CD14-positive monocyte (primary cell): ENCODE measurements around the gene CNOT6L. TPM values are rescaled to one million over a fixed set of nuclear protein-coding genes. Genes with fewer than 3 reads are reported as not detected.

Source experiments
- DNase-seq, 3 donors: peaks; one replicate each; pipeline ENCODE4 v3.0.0-alpha.2; 2011 to 2022
- H2AFZ ChIP-seq: 2 replicates; pipeline ENCODE4 v1.6.0; 2012; ENCODE audit warnings: mild to moderate bottlenecking, low read depth, low read length, inconsistent platforms; ENCODE audit not compliant: insufficient read depth, poor library complexity, severe bottlenecking
- H3K27ac ChIP-seq, 2 donors: 1 replicate in 1 of 2; 2 replicates in 1 of 2; pipeline ENCODE4 v1.5.1; 2012 to 2013; ENCODE audit warnings: low read length in 2 of 2, control low read depth in 1 of 2, inconsistent platforms in 1 of 2, low read depth in 1 of 2, mild to moderate bottlenecking in 1 of 2
- H3K27me3 ChIP-seq, 2 donors: one replicate each; pipeline versions ENCODE4 v1.6.0 to v1.6.1; 2011 to 2013; ENCODE audit warnings: low read length in 2 of 2; ENCODE audit not compliant: control insufficient read depth in 2 of 2, insufficient read depth in 2 of 2
- H3K36me3 ChIP-seq, 2 donors: replicated peaks in 1 of 2; 1 replicate in 1 of 2; 2 replicates in 1 of 2; pipeline versions ENCODE4 v1.5.1 to v1.6.1; 2012 to 2013; ENCODE audit warnings: low read length in 2 of 2, control low read depth in 1 of 2, inconsistent platforms in 1 of 2, mild to moderate bottlenecking in 1 of 2; ENCODE audit not compliant: insufficient read depth in 2 of 2, control insufficient read depth in 1 of 2
- H3K4me1 ChIP-seq, 2 donors: 1 replicate in 1 of 2; 2 replicates in 1 of 2; pipeline versions ENCODE4 v1.5.1 to v1.6.1; 2012 to 2013; ENCODE audit warnings: low read length in 2 of 2, control low read depth in 1 of 2, inconsistent platforms in 1 of 2, mild to moderate bottlenecking in 1 of 2, moderate library complexity in 1 of 2; ENCODE audit not compliant: insufficient read depth in 2 of 2, control insufficient read depth in 1 of 2
- H3K4me2 ChIP-seq: replicated peaks from 2 replicates; pipeline ENCODE3; 2012; ENCODE audit warnings: low read length, moderate library complexity, mild to moderate bottlenecking; ENCODE audit not compliant: poor library complexity, severe bottlenecking; ENCODE audit errors: extremely low read depth
- H3K4me3 ChIP-seq, 3 experiments: fragments of 200-600 bp in 1 of 3; sonication (generic) in 1 of 3; replicated peaks in 1 of 3; 1 replicate in 2 of 3; 2 replicates in 1 of 3; pipeline ENCODE4 v1.5.1; 2011 to 2013; ENCODE audit warnings: low read length in 3 of 3, mild to moderate bottlenecking in 3 of 3, control low read depth in 2 of 3, low read depth in 2 of 3, inconsistent platforms in 1 of 3, moderate library complexity in 1 of 3
- H3K79me2 ChIP-seq: 2 replicates; pipeline ENCODE4 v1.6.0; 2012; ENCODE audit warnings: mild to moderate bottlenecking, control low read depth, inconsistent platforms, low read length, moderate library complexity; ENCODE audit not compliant: insufficient read depth
- H3K9ac ChIP-seq: 2 replicates; pipeline ENCODE4 v1.6.0; 2017; ENCODE audit warnings: low read length, mild to moderate bottlenecking; ENCODE audit not compliant: insufficient read depth, poor library complexity, severe bottlenecking
- H3K9me3 ChIP-seq, 2 donors: replicated peaks in 1 of 2; 1 replicate in 1 of 2; 2 replicates in 1 of 2; pipeline versions ENCODE4 v1.5.1 to v1.6.1; 2012 to 2013; ENCODE audit warnings: low read length in 2 of 2, control low read depth in 1 of 2; ENCODE audit not compliant: control insufficient read depth in 1 of 2, insufficient read depth in 1 of 2
- H4K20me1 ChIP-seq: 2 replicates; pipeline ENCODE4 v1.6.0; 2012; ENCODE audit warnings: mild to moderate bottlenecking, low read length, control low read depth, moderate library complexity; ENCODE audit not compliant: insufficient read depth
- H3K27ac Mint-ChIP-seq, 7 donors: one replicate each; pipeline ENCODE4 v1.8.0; 2020; ENCODE audit warnings: mild to moderate bottlenecking in 7 of 7, mixed read lengths in 7 of 7, moderate library complexity in 6 of 7, inconsistent platforms in 2 of 7
- H3K27me3 Mint-ChIP-seq, 3 donors: one replicate each; pipeline ENCODE4 v1.8.0; 2021 to 2022; ENCODE audit warnings: low read depth in 3 of 3, mild to moderate bottlenecking in 3 of 3, mixed read lengths in 3 of 3, moderate library complexity in 3 of 3, inconsistent platforms in 1 of 3
- H3K36me3 Mint-ChIP-seq, 2 donors: one replicate each; pipeline ENCODE4 v1.8.0; 2020; ENCODE audit warnings: mixed read lengths in 2 of 2, inconsistent platforms in 1 of 2, mild to moderate bottlenecking in 1 of 2
- H3K4me1 Mint-ChIP-seq: one replicate; pipeline ENCODE4 v1.8.0; 2020; ENCODE audit warnings: mild to moderate bottlenecking, mixed read lengths
- H3K4me3 Mint-ChIP-seq, 2 donors: one replicate each; pipeline ENCODE4 v1.8.0; 2020; ENCODE audit warnings: mild to moderate bottlenecking in 2 of 2, mixed read lengths in 2 of 2, moderate library complexity in 1 of 2
- H3K9me3 Mint-ChIP-seq, 7 donors: one replicate each; pipeline ENCODE4 v1.8.0; 2020 to 2022; ENCODE audit warnings: mixed read lengths in 7 of 7, mild to moderate bottlenecking in 6 of 7, moderate library complexity in 6 of 7, inconsistent platforms in 2 of 7
- WGBS: methylation state at CpG from one replicate; pipeline ENCODE4 v1.1.5; 2013; ENCODE audit warnings: missing lambda C conversion rate; ENCODE audit not compliant: insufficient coverage; 5-methylcytosine and 5-hydroxymethylcytosine counted together
- intact Hi-C, 2 donors: fragments of 100-400 bp; cut with micrococcal nuclease; formaldehyde crosslinking; loops; one replicate each; pipeline versions ENCODE4 v1.15.0 to v1.15.1; 2023
- polyA plus RNA-seq, 3 donors: library from polyadenylated mRNA; depleted of rRNA in 1 of 3; unstranded in 2 of 3; stranded (reverse) in 1 of 3; fragments of 300-500 nt in 2 of 3; fragments of >200 nt in 1 of 3; fragmentation: Illumina TruSeq in 2 of 3; gene quantifications; 1 replicate in 2 of 3; 2 replicates in 1 of 3; pipeline ENCODE4 v1.2.3, GENCODE V29; 2012 to 2021
- small RNA-seq: library from RNA; depleted of rRNA; stranded (forward); fragments of <200 nt; gene quantifications from one replicate; pipeline ENCODE3, GENCODE V24; 2012; ENCODE audit warnings: low read depth; ENCODE audit not compliant: insufficient read length
- TF ChIP-seq, protein P1 (sequence below): fragments of 200-600 bp; IDR thresholded peaks from one replicate; pipeline ENCODE4 v1.8.0; 2022; ENCODE audit warnings: antibody characterized with exemption, mild to moderate bottlenecking

Gene CNOT6L
- polyA plus RNA-seq, 3 donors = 16.1 to 26.4 (median 26.3) TPM

- DNase-seq = no peak
- WGBS = 83% methylated on average over 1 of the region's 4 CpGs
- intact Hi-C loops = no loop called here
- peaks cover 0 to 3% (median 1%) of the 10 kb centered on the region in 7 donors for H3K9me3 Mint-ChIP-seq
- no peak overlapping the region for H3K27ac Mint-ChIP-seq
- Histone ChIP-seq H2AFZ (no peak overlapping the region), H3K9ac (no peak overlapping the region), H3K4me3 (no peak overlapping the region), H4K20me1 (no peaks in the 10 kb centered on the region), H3K9me3 (no peaks in the 10 kb centered on the region), H3K27me3 (no peaks in the 10 kb centered on the region), H3K4me2 (no peak overlapping the region), H3K27ac (no peak overlapping the region), H3K4me1 (peaks cover 0 to 3% of the 10 kb centered on the region in 2 donors), H3K79me2 (no peaks in the 10 kb centered on the region), H3K36me3 (no peaks in the 10 kb centered on the region)
- H3K27me3 Mint-ChIP-seq = peaks cover 0 to 3% (median 0%) of the 10 kb centered on the region in 3 donors
- H3K36me3 Mint-ChIP-seq = no peaks in the 10 kb centered on the region
- H3K4me1 Mint-ChIP-seq = peaks cover 7% of the 10 kb centered on the region
- H3K4me3 Mint-ChIP-seq = no peak overlapping the region
- TF ChIP-seq, protein P1, sequence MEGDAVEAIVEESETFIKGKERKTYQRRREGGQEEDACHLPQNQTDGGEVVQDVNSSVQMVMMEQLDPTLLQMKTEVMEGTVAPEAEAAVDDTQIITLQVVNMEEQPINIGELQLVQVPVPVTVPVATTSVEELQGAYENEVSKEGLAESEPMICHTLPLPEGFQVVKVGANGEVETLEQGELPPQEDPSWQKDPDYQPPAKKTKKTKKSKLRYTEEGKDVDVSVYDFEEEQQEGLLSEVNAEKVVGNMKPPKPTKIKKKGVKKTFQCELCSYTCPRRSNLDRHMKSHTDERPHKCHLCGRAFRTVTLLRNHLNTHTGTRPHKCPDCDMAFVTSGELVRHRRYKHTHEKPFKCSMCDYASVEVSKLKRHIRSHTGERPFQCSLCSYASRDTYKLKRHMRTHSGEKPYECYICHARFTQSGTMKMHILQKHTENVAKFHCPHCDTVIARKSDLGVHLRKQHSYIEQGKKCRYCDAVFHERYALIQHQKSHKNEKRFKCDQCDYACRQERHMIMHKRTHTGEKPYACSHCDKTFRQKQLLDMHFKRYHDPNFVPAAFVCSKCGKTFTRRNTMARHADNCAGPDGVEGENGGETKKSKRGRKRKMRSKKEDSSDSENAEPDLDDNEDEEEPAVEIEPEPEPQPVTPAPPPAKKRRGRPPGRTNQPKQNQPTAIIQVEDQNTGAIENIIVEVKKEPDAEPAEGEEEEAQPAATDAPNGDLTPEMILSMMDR = no peak
Measured at GRCh38 chr4:77665381-77666069, 153.6 kb downstream of the CNOT6L start.

Small RNA genes lying within 50 kb of the gene (small RNA-seq; reads per million reads assigned to genes)
- not detected for gene AC112225.1
- gene RF00612 = not detected

Other genes with a start within 250 kb of the CNOT6L start
- not detected for gene CXCL13, start 213.5 kb downstream of the CNOT6L start, polyA plus RNA-seq
- gene MRPL1, start 43.5 kb upstream of the CNOT6L start, polyA plus RNA-seq = 10 to 100 TPM in 2 of 3 donors, 1 to 10 TPM in 1; 4.0 to 11.8 (median 10.7) TPM
- gene FRAS1, start 238.0 kb upstream of the CNOT6L start, polyA plus RNA-seq = not detected